GM18526 (cell line): ENCODE measurements around the gene ZCCHC3.

Experiments used
- POLR2A ChIP-seq: IDR thresholded peaks from 3 replicates; pipeline ENCODE4 v1.6.1; 2011; ENCODE audit not compliant: insufficient read length; ENCODE audit errors: extremely low read depth

Gene ZCCHC3

GRCh38 chr20:325045-325888 lies 27.9 kb downstream of the ZCCHC3 start, which contains the start of gene SOX12:
SOX12 (plus strand) TSS chr20:325552; CDS start chr20:325925, 373 bp downstream.
- TF ChIP-seq POLR2A, result peak; percentile 81

- TF ChIP-seq POLR2A, result no peak
Observed at GRCh38 chr20:325889-326644, 28.7 kb downstream of the ZCCHC3 start.

GRCh38 chr20:326645-327185 lies 29.3 kb downstream of the ZCCHC3 start:
- TF ChIP-seq POLR2A, result no peak

GRCh38 chr20:327186-328026 lies 30.0 kb downstream of the ZCCHC3 start:
- peak; percentile 66 for TF ChIP-seq POLR2A

- no peak for TF ChIP-seq POLR2A
Observed at GRCh38 chr20:328027-328974, 30.9 kb downstream of the ZCCHC3 start.

GRCh38 chr20:328975-329695 lies 31.8 kb downstream of the ZCCHC3 start:
- TF ChIP-seq POLR2A, result no peak

- TF ChIP-seq POLR2A, result no peak
Observed at GRCh38 chr20:329851-330232, 32.5 kb downstream of the ZCCHC3 start.

GRCh38 chr20:330233-331149 lies 33.1 kb downstream of the ZCCHC3 start:
- no peak for TF ChIP-seq POLR2A

GRCh38 chr20:334578-334977 lies 37.2 kb downstream of the ZCCHC3 start:
- no peak for TF ChIP-seq POLR2A

GRCh38 chr20:341682-342081 lies 44.3 kb downstream of the ZCCHC3 start:
- no peak for TF ChIP-seq POLR2A

- TF ChIP-seq POLR2A, result no peak
Observed at GRCh38 chr20:343107-343506, 45.7 kb downstream of the ZCCHC3 start.

GRCh38 chr20:346033-346639 lies 48.8 kb downstream of the ZCCHC3 start:
- TF ChIP-seq POLR2A, result no peak
